Ureter (tissue), 1 donor: ENCODE data around the gene MDC1. TPM values are rescaled to one million over a fixed set of nuclear protein-coding genes. Genes with fewer than 3 reads are reported as not detected.
A peak's percentile ranks its signal among the peaks of the same experiment; 100 is the strongest.

Experiments used
- DNase-seq: peaks from one replicate; pipeline ENCODE4 v3.0.0-alpha.2; 2020; ENCODE audit warnings: low spot score
- total RNA-seq: library from RNA; stranded (reverse); gene quantifications from one replicate; pipeline ENCODE4 v1.2.4, GENCODE V29; 2023
- donor health status: DM: yes; HTN: yes; CAD: no.

MDC1 gene
- total RNA-seq, 1 donor from 2014 or later = 41.1 TPM

- no peak for DNase-seq
These were observed 31.9 kb upstream of the MDC1 start for GRCh38 chr6:30748851-30749540.

GRCh38 chr6:30747902-30748769, 31.1 kb upstream of the MDC1 start:
- DNase-seq = no peak

- DNase-seq = no peak
These were observed 30.2 kb upstream of the MDC1 start for GRCh38 chr6:30747300-30747687.

- DNase-seq = peak; percentile 92
These were observed 27.1 kb upstream of the MDC1 start, which contains the start of gene IER3 for GRCh38 chr6:30744054-30744805. IER3 (minus strand) TSS chr6:30744547; CDS start chr6:30744518, 29 bp downstream.

GRCh38 chr6:30743099-30744053, 26.3 kb upstream of the MDC1 start:
- DNase-seq = no peak

- DNase-seq = peak; percentile 99
These were observed 25.4 kb upstream of the MDC1 start, which contains the start of gene FLOT1 for GRCh38 chr6:30742316-30743098. FLOT1 (minus strand) TSS chr6:30742687; CDS start chr6:30742189, 498 bp downstream.

GRCh38 chr6:30741789-30742315, 24.8 kb upstream of the MDC1 start:
- DNase-seq = no peak

- no peak for DNase-seq
These were observed 24.1 kb upstream of the MDC1 start for GRCh38 chr6:30741063-30741779.

GRCh38 chr6:30740540-30740870, 23.4 kb upstream of the MDC1 start:
- no peak for DNase-seq

GRCh38 chr6:30738532-30738931, 21.5 kb upstream of the MDC1 start:
- DNase-seq = no peak

- DNase-seq = no peak
These were observed 18.7 kb upstream of the MDC1 start for GRCh38 chr6:30735668-30736314.

GRCh38 chr6:30732237-30732943, 15.3 kb upstream of the MDC1 start:
- DNase-seq = no peak

GRCh38 chr6:30730601-30731435, 13.7 kb upstream of the MDC1 start:
- peak; percentile 77 for DNase-seq

- DNase-seq = no peak
These were observed 11.0 kb upstream of the MDC1 start for GRCh38 chr6:30727920-30728553.

GRCh38 chr6:30726506-30727413, 9.7 kb upstream of the MDC1 start:
- no peak for DNase-seq
